GM12878 (cell line): ENCODE measurements around the gene BEST3. TPM values are rescaled to one million over a fixed set of nuclear protein-coding genes. Genes with fewer than 3 reads are reported as not detected.

Source experiments
- ATAC-seq: fragments of 200-7000 bp; cut with Tn5 transposase; 3 replicates; pipeline ENCODE4 v1.9.1; 2020; ENCODE audit warnings: mild to moderate bottlenecking, moderate library complexity
- BruUV-seq: library from RNA; stranded (reverse); fragments of 400-500 nt; replicated peaks from 2 replicates; lab custom pipeline; 2021; lab: Mats Ljungman, UMichigan
- CTCF ChIA-PET: fragments of 300-600 bp; sonication (Branson Sonifier 250); formaldehyde crosslinking; extraction: SDS; loops from one replicate; lab custom pipeline; 2021; ENCODE audit warnings: inconsistent platforms; lab: Yijun Ruan, JAX
- POLR2A ChIA-PET: fragments of 350-600 bp; formaldehyde crosslinking; extraction: SDS; loops from one replicate; lab custom pipeline; 2021; ENCODE audit warnings: inconsistent platforms; lab: Charles Lee
- RAD21 ChIA-PET: fragments of 300-600 bp; sonication (Branson Sonifier 250); formaldehyde crosslinking; loops from one replicate; lab custom pipeline; 2023; ENCODE audit warnings: antibody characterized with exemption; ENCODE audit not compliant: unreplicated experiment; lab: Charles Lee
- SMC1A ChIA-PET: fragments of 300-600 bp; sonication (Branson Sonifier 250); formaldehyde crosslinking; loops from one replicate; lab custom pipeline; 2023; ENCODE audit not compliant: unreplicated experiment, uncharacterized antibody; lab: Charles Lee
- DNase-seq: peaks from one replicate; pipeline ENCODE4 v3.0.0-alpha.2; 2011; ENCODE audit warnings: low read depth, low spot score
- FAIRE-seq: peaks from 3 replicates; lab custom pipeline; 2011; peaks lifted over from hg19 to GRCh38; lab: Jason Lieb, UNC
- H2AFZ ChIP-seq: 2 replicates; pipeline ENCODE4 v1.6.0; 2011; ENCODE audit warnings: low read depth, low read length, control low read depth; ENCODE audit not compliant: control insufficient read depth
- H3K27ac ChIP-seq: 2 replicates; pipeline ENCODE4 v1.5.1; 2011; ENCODE audit warnings: control low read depth; ENCODE audit not compliant: control insufficient read depth, insufficient read depth
- H3K27me3 ChIP-seq, 2 experiments: replicated peaks in 1 of 2; 2 replicates each; pipeline versions ENCODE4 v1.6.0 to v1.6.1; 2011; ENCODE audit warnings: low read length in 1 of 2; ENCODE audit not compliant: control insufficient read depth in 2 of 2, insufficient read depth in 2 of 2
- H3K36me3 ChIP-seq, 2 experiments: 2 replicates each; pipeline ENCODE4 v1.5.1; 2011; ENCODE audit warnings: low read length in 1 of 2; ENCODE audit not compliant: control insufficient read depth in 2 of 2, insufficient read depth in 2 of 2
- H3K4me1 ChIP-seq: 2 replicates; pipeline ENCODE4 v1.6.1; 2011; ENCODE audit warnings: mild to moderate bottlenecking, low read length, moderate library complexity, mixed read lengths; ENCODE audit not compliant: control insufficient read depth, insufficient read depth
- H3K4me2 ChIP-seq: 2 replicates; pipeline ENCODE4 v1.6.0; 2011; ENCODE audit warnings: control low read depth; ENCODE audit not compliant: control insufficient read depth, insufficient read depth
- H3K4me3 ChIP-seq: fragments of 200-600 bp; sonication (generic); 2 replicates; pipeline ENCODE4 v1.5.1; 2016
- H3K79me2 ChIP-seq: 2 replicates; pipeline ENCODE4 v1.6.0; 2011; ENCODE audit warnings: low read length; ENCODE audit not compliant: control insufficient read depth, insufficient read depth
- H3K9ac ChIP-seq: 2 replicates; pipeline ENCODE4 v1.8.0; 2011; ENCODE audit warnings: low read length, control low read depth, mixed read lengths; ENCODE audit not compliant: control insufficient read depth, insufficient read depth
- H3K9me3 ChIP-seq: replicated peaks from 3 replicates; pipeline ENCODE4 v1.5.1; 2011; ENCODE audit warnings: mild to moderate bottlenecking, low read length; ENCODE audit not compliant: control insufficient read depth, insufficient read depth
- H4K20me1 ChIP-seq: 2 replicates; pipeline ENCODE4 v1.6.0; 2011; ENCODE audit not compliant: control insufficient read depth, insufficient read depth
- BACH1 ChIP-seq: fragments of 450-650 bp; IDR thresholded peaks from 2 replicates; pipeline ENCODE4 v1.6.1; 2017; ENCODE audit warnings: mild to moderate bottlenecking, borderline replicate concordance
- CBX5 ChIP-seq: sonication (generic); IDR thresholded peaks from 2 replicates; pipeline ENCODE4 v1.6.1; 2016; ENCODE audit warnings: low read depth, moderate library complexity, mild to moderate bottlenecking, inconsistent platforms
- CREB1 ChIP-seq: IDR thresholded peaks from 2 replicates; pipeline ENCODE4 v1.6.1; 2012; ENCODE audit warnings: low read depth, mild to moderate bottlenecking, inconsistent platforms
- ESRRA ChIP-seq: IDR thresholded peaks from 2 replicates; pipeline ENCODE4 v1.6.1; 2012; ENCODE audit warnings: mild to moderate bottlenecking, low read length, improper control_type of control experiment
- JUND ChIP-seq: IDR thresholded peaks from 2 replicates; pipeline ENCODE4 v1.6.1; 2012; ENCODE audit warnings: low read depth, mild to moderate bottlenecking, low read length, improper control_type of control experiment, moderate library complexity
- MEF2B ChIP-seq: fragments of 450-650 bp; IDR thresholded peaks from 2 replicates; pipeline ENCODE4 v1.6.1; 2018; ENCODE audit warnings: mild to moderate bottlenecking, moderate library complexity; ENCODE audit not compliant: partially characterized antibody, poor library complexity, severe bottlenecking
- MTA3 ChIP-seq: IDR thresholded peaks from 2 replicates; pipeline ENCODE4 v1.6.1; 2012; ENCODE audit warnings: low read length, inconsistent platforms, borderline replicate concordance
- MYB ChIP-seq: fragments of 150-350 bp; IDR thresholded peaks from 2 replicates; pipeline ENCODE4 v1.6.1; 2014; ENCODE audit warnings: mild to moderate bottlenecking, low read depth, low read length, borderline replicate concordance
- POLR2A ChIP-seq: IDR thresholded peaks from 2 replicates; pipeline ENCODE4 v1.6.1; 2011; ENCODE audit warnings: low read depth, mild to moderate bottlenecking, low read length
- POLR2AphosphoS2 ChIP-seq: IDR thresholded peaks from 2 replicates; pipeline ENCODE4 v1.6.1; 2011; ENCODE audit warnings: low read depth, mild to moderate bottlenecking, low read length, improper control_type of control experiment, moderate library complexity
- SIX5 ChIP-seq: IDR thresholded peaks from 2 replicates; pipeline ENCODE4 v1.6.1; 2011; ENCODE audit warnings: mild to moderate bottlenecking, low read depth, low read length, moderate library complexity; ENCODE audit not compliant: severe bottlenecking
- TAF1 ChIP-seq: IDR thresholded peaks from 2 replicates; pipeline ENCODE4 v1.6.1; 2011; ENCODE audit warnings: mild to moderate bottlenecking, low read depth, low read length, borderline replicate concordance
- ZNF24 ChIP-seq: fragments of 450-650 bp; IDR thresholded peaks from 2 replicates; pipeline ENCODE4 v1.6.1; 2017; ENCODE audit warnings: antibody characterized with exemption, mild to moderate bottlenecking
- WGBS: methylation state at CpG from one replicate; pipeline ENCODE4 v1.1.6; 2016; ENCODE audit warnings: low lambda C conversion rate; ENCODE audit not compliant: insufficient replicate concordance, insufficient coverage; ENCODE audit errors: missing lambda C conversion rate; 5-methylcytosine and 5-hydroxymethylcytosine counted together
- in situ Hi-C: fragments of 300-500 bp; cut with MboI; formaldehyde crosslinking; loops from 9 replicates; pipeline ENCODE4 v1.14.3; 2018; ENCODE audit warnings: mixed read lengths
- intact Hi-C: fragments of 100-400 bp; cut with micrococcal nuclease; formaldehyde crosslinking; loops from one replicate; pipeline ENCODE4 v1.14.2; 2022; ENCODE audit not compliant: unreplicated experiment
- polyA plus RNA-seq, 11 experiments: library from polyadenylated mRNA; depleted of rRNA in 4 of 11; unstranded in 6 of 11; stranded (reverse) in 5 of 11; fragments of >200 nt; fragmentation: Nextera tagmentation in 4 of 11; fragmentation: Illumina TruSeq in 1 of 11; extraction: Ambion mirVana in 4 of 11; extraction: Trizol in 1 of 11; gene quantifications; 1 replicate in 1 of 11; 2 replicates in 10 of 11; pipeline versions ENCODE4 v1.2.1 to v1.2.3, GENCODE V29; 2011 to 2016; ENCODE audit warnings: inconsistent platforms in 2 of 11, missing spikeins in 2 of 11, low read depth in 1 of 11
- total RNA-seq, 4 experiments: library from RNA; depleted of rRNA in 3 of 4; stranded (reverse); fragments of >200 nt in 3 of 4; fragmentation: Illumina TruSeq in 1 of 4; extraction: Trizol in 1 of 4; gene quantifications; 2 replicates each; pipeline versions ENCODE4 v1.2.1 to v1.2.3, GENCODE V29; 2013 to 2021
- TF ChIP-seq, protein P1 (sequence below): fragments of 450-650 bp; IDR thresholded peaks from 2 replicates; pipeline ENCODE4 v1.6.1; 2017; ENCODE audit warnings: antibody characterized with exemption, mild to moderate bottlenecking, moderate library complexity
- TF ChIP-seq, protein P2 (sequence below): fragments of 450-650 bp; IDR thresholded peaks from 2 replicates; pipeline ENCODE4 v1.6.1; 2018; ENCODE audit warnings: borderline replicate concordance, mild to moderate bottlenecking; ENCODE audit not compliant: partially characterized antibody
- TF ChIP-seq, protein P3 (sequence below): IDR thresholded peaks from 2 replicates; pipeline ENCODE4 v1.6.1; 2011; ENCODE audit warnings: borderline replicate concordance, low read depth, mild to moderate bottlenecking, moderate library complexity, mixed read lengths, low read length; ENCODE audit not compliant: insufficient read depth; ENCODE audit errors: extremely low read length
- TF ChIP-seq, protein P4 (sequence below): fragments of 450-650 bp; IDR thresholded peaks from 2 replicates; pipeline ENCODE4 v1.6.1; 2017; ENCODE audit warnings: borderline replicate concordance

Gene BEST3
- total and polyA plus RNA-seq, 10 of the 15 experiments (the other 5 are each of a cell fraction or from before 2014, with no cell fraction given), result not detected

DNA sequence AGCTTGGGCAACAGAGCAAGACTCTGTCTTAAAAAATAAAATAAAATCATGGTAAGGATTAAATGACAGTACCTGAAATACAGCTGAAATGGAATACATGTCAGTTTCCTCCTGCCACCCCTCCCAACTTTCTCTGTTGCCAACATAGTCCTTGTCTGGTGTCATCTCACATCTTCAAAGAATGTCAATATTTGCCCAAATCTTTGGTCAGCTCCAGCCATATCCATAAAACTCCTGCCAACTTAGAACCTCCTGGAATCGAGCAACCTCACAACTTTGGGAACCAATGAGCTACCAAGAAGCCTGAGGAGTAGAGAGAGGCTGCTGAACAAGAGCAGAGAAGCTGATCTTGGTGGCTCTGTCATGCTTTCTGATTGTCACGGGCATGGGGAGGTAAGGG lies 77.6 kb downstream of the BEST3 start (continued):
- TF ChIP-seq, protein P1, sequence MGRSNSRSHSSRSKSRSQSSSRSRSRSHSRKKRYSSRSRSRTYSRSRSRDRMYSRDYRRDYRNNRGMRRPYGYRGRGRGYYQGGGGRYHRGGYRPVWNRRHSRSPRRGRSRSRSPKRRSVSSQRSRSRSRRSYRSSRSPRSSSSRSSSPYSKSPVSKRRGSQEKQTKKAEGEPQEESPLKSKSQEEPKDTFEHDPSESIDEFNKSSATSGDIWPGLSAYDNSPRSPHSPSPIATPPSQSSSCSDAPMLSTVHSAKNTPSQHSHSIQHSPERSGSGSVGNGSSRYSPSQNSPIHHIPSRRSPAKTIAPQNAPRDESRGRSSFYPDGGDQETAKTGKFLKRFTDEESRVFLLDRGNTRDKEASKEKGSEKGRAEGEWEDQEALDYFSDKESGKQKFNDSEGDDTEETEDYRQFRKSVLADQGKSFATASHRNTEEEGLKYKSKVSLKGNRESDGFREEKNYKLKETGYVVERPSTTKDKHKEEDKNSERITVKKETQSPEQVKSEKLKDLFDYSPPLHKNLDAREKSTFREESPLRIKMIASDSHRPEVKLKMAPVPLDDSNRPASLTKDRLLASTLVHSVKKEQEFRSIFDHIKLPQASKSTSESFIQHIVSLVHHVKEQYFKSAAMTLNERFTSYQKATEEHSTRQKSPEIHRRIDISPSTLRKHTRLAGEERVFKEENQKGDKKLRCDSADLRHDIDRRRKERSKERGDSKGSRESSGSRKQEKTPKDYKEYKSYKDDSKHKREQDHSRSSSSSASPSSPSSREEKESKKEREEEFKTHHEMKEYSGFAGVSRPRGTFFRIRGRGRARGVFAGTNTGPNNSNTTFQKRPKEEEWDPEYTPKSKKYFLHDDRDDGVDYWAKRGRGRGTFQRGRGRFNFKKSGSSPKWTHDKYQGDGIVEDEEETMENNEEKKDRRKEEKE, result no peak
- TF ChIP-seq, protein P2, sequence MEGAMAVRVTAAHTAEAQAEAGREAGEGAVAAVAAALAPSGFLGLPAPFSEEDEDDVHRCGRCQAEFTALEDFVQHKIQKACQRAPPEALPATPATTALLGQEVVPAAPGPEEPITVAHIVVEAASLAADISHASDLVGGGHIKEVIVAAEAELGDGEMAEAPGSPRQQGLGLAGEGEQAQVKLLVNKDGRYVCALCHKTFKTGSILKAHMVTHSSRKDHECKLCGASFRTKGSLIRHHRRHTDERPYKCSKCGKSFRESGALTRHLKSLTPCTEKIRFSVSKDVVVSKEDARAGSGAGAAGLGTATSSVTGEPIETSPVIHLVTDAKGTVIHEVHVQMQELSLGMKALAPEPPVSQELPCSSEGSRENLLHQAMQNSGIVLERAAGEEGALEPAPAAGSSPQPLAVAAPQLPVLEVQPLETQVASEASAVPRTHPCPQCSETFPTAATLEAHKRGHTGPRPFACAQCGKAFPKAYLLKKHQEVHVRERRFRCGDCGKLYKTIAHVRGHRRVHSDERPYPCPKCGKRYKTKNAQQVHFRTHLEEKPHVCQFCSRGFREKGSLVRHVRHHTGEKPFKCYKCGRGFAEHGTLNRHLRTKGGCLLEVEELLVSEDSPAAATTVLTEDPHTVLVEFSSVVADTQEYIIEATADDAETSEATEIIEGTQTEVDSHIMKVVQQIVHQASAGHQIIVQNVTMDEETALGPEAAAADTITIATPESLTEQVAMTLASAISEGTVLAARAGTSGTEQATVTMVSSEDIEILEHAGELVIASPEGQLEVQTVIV, result no peak
- no peak for TF ChIP-seq JUND
- TF ChIP-seq POLR2A, result no peak
- no peak for TF ChIP-seq BACH1
- no peak for TF ChIP-seq ZNF24
- TF ChIP-seq CREB1, result no peak

DNA sequence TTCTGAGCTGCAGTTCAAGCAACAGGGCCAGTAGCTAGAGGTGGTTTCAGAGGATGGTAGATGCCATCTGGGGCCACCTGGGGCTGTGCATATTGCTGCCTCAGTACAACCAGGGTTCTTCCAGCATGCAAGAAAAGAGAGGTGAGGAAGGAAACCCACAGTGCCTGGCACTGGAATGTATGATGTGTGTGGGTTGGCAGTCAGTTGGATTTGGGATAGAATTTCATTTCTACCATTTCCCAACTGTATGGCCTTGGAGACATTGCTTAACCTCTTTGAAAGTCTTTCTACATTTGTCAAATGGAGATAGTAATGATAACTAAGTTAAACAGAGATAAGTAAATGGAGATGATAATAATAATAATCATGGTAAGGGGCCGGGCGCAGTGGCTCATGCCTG lies 78.2 kb downstream of the BEST3 start:
- no peak for DNase-seq
- H3K79me2 ChIP-seq, result no peaks in the 10 kb centered on the region
- no TSS peak for BruUV-seq
- in situ Hi-C loops, result no loop called here
- ChIA-PET SMC1A (no interaction called here), RAD21 (no interaction called here), POLR2A (no interaction called here), CTCF (no interaction called here)
- no peak overlapping the region for H3K4me3 ChIP-seq
- no peak for FAIRE-seq
- WGBS, result 88% methylated on average over 2 of the region's 2 CpGs
- H2AFZ ChIP-seq, result no peak overlapping the region
- H3K27ac ChIP-seq, result no peak overlapping the region
- no peaks in the 10 kb centered on the region for H3K4me1 ChIP-seq
- no peaks in the 10 kb centered on the region; a peak in 1 of 4 replicates for H3K27me3 ChIP-seq
- intact Hi-C loops, result no loop called here
- H3K9me3 ChIP-seq, result no peaks in the 10 kb centered on the region
- H3K9ac ChIP-seq, result no peak overlapping the region
- no peak overlapping the region for H3K4me2 ChIP-seq
- H3K36me3 ChIP-seq, result no peaks in the 10 kb centered on the region
- H4K20me1 ChIP-seq, result no peaks in the 10 kb centered on the region
- ATAC-seq, result no peak
- TF ChIP-seq TAF1 (no peak), CBX5 (no peak), MEF2B (no peak), MTA3 (no peak), POLR2AphosphoS2 (no peak), MYB (no peak), ESRRA (no peak), SIX5 (no peak)
- TF ChIP-seq, protein P3, sequence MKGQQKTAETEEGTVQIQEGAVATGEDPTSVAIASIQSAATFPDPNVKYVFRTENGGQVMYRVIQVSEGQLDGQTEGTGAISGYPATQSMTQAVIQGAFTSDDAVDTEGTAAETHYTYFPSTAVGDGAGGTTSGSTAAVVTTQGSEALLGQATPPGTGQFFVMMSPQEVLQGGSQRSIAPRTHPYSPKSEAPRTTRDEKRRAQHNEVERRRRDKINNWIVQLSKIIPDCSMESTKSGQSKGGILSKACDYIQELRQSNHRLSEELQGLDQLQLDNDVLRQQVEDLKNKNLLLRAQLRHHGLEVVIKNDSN, result no peak
- TF ChIP-seq, protein P4, sequence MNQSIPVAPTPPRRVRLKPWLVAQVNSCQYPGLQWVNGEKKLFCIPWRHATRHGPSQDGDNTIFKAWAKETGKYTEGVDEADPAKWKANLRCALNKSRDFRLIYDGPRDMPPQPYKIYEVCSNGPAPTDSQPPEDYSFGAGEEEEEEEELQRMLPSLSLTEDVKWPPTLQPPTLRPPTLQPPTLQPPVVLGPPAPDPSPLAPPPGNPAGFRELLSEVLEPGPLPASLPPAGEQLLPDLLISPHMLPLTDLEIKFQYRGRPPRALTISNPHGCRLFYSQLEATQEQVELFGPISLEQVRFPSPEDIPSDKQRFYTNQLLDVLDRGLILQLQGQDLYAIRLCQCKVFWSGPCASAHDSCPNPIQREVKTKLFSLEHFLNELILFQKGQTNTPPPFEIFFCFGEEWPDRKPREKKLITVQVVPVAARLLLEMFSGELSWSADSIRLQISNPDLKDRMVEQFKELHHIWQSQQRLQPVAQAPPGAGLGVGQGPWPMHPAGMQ, result no peak
